Activated CD8-positive, alpha-beta memory T cell treated with anti-CD3 and anti-CD28 coated beads, Interleukin-2, amount 10 ng/mL, durations not matched to agents 7 days and 5 days (primary cell): ENCODE results near the gene NPNT. TPM values are rescaled to one million over a fixed set of nuclear protein-coding genes. Genes with fewer than 3 reads are reported as not detected.

Source experiments
- ATAC-seq: fragments of 150-1000 bp; cut with Tn5 transposase; one replicate; pipeline ENCODE4 v1.10.0; 2021; ENCODE audit warnings: moderate library complexity
- CTCF ChIA-PET: fragments of 350-600 bp; sonication (Branson Sonifier 250); formaldehyde crosslinking; loops from one replicate; lab custom pipeline; 2021; ENCODE audit warnings: antibody characterized with exemption; lab: Charles Lee
- DNase-seq: peaks from one replicate; pipeline ENCODE4 v3.0.0-alpha.2; 2020
- H3K27ac Mint-ChIP-seq: one replicate; pipeline ENCODE4 v1.8.0; 2021; ENCODE audit warnings: mild to moderate bottlenecking, mixed read lengths
- H3K27me3 Mint-ChIP-seq: one replicate; pipeline ENCODE4 v1.8.0; 2021; ENCODE audit warnings: mixed read lengths
- H3K36me3 Mint-ChIP-seq: one replicate; pipeline ENCODE4 v1.8.0; 2021; ENCODE audit warnings: mild to moderate bottlenecking, mixed read lengths
- H3K4me1 Mint-ChIP-seq: one replicate; pipeline ENCODE4 v1.8.0; 2021; ENCODE audit warnings: mixed read lengths
- H3K4me3 Mint-ChIP-seq: one replicate; pipeline ENCODE4 v1.8.0; 2021; ENCODE audit warnings: mild to moderate bottlenecking, moderate library complexity, mixed read lengths
- H3K9me3 Mint-ChIP-seq: one replicate; pipeline ENCODE4 v1.8.0; 2022; ENCODE audit warnings: low read depth, mixed read lengths
- total RNA-seq, 2 experiments: library from RNA; stranded (reverse); gene quantifications; one replicate each; pipeline ENCODE4 v1.2.3, GENCODE V29; 2021

Gene NPNT
- total RNA-seq, 2 experiments from 2014 or later: not detected

- Mint-ChIP-seq H3K36me3 (no peaks in the 10 kb centered on the region), H3K4me1 (no peaks in the 10 kb centered on the region), H3K4me3 (no peak overlapping the region), H3K27me3 (no peaks in the 10 kb centered on the region), H3K9me3 (no peaks in the 10 kb centered on the region), H3K27ac (no peak overlapping the region)
- CTCF ChIA-PET: no interaction called here
- no peak for DNase-seq
- ATAC-seq: no peak
Measured at GRCh38 chr4:105992641-105993305, 97.5 kb downstream of the NPNT start.

- Mint-ChIP-seq H3K4me3 (no peak overlapping the region), H3K36me3 (no peaks in the 10 kb centered on the region), H3K9me3 (no peaks in the 10 kb centered on the region), H3K27me3 (no peaks in the 10 kb centered on the region), H3K27ac (no peak overlapping the region), H3K4me1 (no peaks in the 10 kb centered on the region)
- CTCF ChIA-PET: no interaction called here
- DNase-seq (no peak), ATAC-seq (no peak)
Measured at GRCh38 chr4:105994061-105994460, 98.8 kb downstream of the NPNT start.

GRCh38 chr4:105994841-105995501, 99.7 kb downstream of the NPNT start:
- H3K36me3 Mint-ChIP-seq: no peaks in the 10 kb centered on the region
- no peak overlapping the region for H3K4me3 Mint-ChIP-seq
- CTCF ChIA-PET: no interaction called here
- no peak overlapping the region for H3K27ac Mint-ChIP-seq
- no peaks in the 10 kb centered on the region for H3K9me3 Mint-ChIP-seq
- ATAC-seq: no peak
- H3K4me1 Mint-ChIP-seq: no peaks in the 10 kb centered on the region
- DNase-seq: no peak
- no peaks in the 10 kb centered on the region for H3K27me3 Mint-ChIP-seq

- H3K4me3 Mint-ChIP-seq: no peak overlapping the region
- no peaks in the 10 kb centered on the region for H3K4me1 Mint-ChIP-seq
- CTCF ChIA-PET: no interaction called here
- H3K36me3 Mint-ChIP-seq: no peaks in the 10 kb centered on the region
- no peak for DNase-seq
- no peak for ATAC-seq
- no peaks in the 10 kb centered on the region for H3K9me3 Mint-ChIP-seq
- no peaks in the 10 kb centered on the region for H3K27me3 Mint-ChIP-seq
- no peak overlapping the region for H3K27ac Mint-ChIP-seq
Measured at GRCh38 chr4:105996845-105997244, 101.6 kb downstream of the NPNT start.

GRCh38 chr4:105998171-105999063, 103.1 kb downstream of the NPNT start:
- ATAC-seq: no peak

GRCh38 chr4:106002994-106003393, 107.7 kb downstream of the NPNT start:
- H3K4me1 Mint-ChIP-seq: no peaks in the 10 kb centered on the region
- no peak for ATAC-seq

More at GRCh38 chr4:105998171-105999063, 103.1 kb downstream of the NPNT start:
- no peak overlapping the region for H3K27ac Mint-ChIP-seq
- CTCF ChIA-PET: no interaction called here
- no peaks in the 10 kb centered on the region for H3K36me3 Mint-ChIP-seq
- H3K4me3 Mint-ChIP-seq: no peak overlapping the region
- H3K9me3 Mint-ChIP-seq: no peaks in the 10 kb centered on the region
- no peak for DNase-seq
- H3K27me3 Mint-ChIP-seq: no peaks in the 10 kb centered on the region
- no peaks in the 10 kb centered on the region for H3K4me1 Mint-ChIP-seq

GRCh38 chr4:106010761-106011160, 115.5 kb downstream of the NPNT start:
- DNase-seq (no peak), ATAC-seq (no peak)
- H3K4me1 Mint-ChIP-seq: no peaks in the 10 kb centered on the region
- CTCF ChIA-PET: no interaction called here
- no peaks in the 10 kb centered on the region for H3K36me3 Mint-ChIP-seq
- peaks cover 9% of the 10 kb centered on the region for H3K9me3 Mint-ChIP-seq
- H3K4me3 Mint-ChIP-seq: no peak overlapping the region
- H3K27ac Mint-ChIP-seq: no peak overlapping the region
- H3K27me3 Mint-ChIP-seq: peaks cover 3% of the 10 kb centered on the region

More at GRCh38 chr4:106002994-106003393, 107.7 kb downstream of the NPNT start:
- no peak for DNase-seq
- no peak overlapping the region for H3K27ac Mint-ChIP-seq
- H3K9me3 Mint-ChIP-seq: no peaks in the 10 kb centered on the region
- CTCF ChIA-PET: no interaction called here
- H3K27me3 Mint-ChIP-seq: no peaks in the 10 kb centered on the region
- H3K36me3 Mint-ChIP-seq: no peaks in the 10 kb centered on the region
- H3K4me3 Mint-ChIP-seq: no peak overlapping the region

- CTCF ChIA-PET: no interaction called here
- peaks cover 3% of the 10 kb centered on the region for H3K27me3 Mint-ChIP-seq
- H3K4me3 Mint-ChIP-seq: no peak overlapping the region
- no peaks in the 10 kb centered on the region for H3K4me1 Mint-ChIP-seq
- H3K9me3 Mint-ChIP-seq: peaks cover 9% of the 10 kb centered on the region
- no peak overlapping the region for H3K27ac Mint-ChIP-seq
- no peaks in the 10 kb centered on the region for H3K36me3 Mint-ChIP-seq
- ATAC-seq (no peak), DNase-seq (no peak)
Measured at GRCh38 chr4:106011387-106011786, 116.1 kb downstream of the NPNT start.

- CTCF ChIA-PET: no interaction called here
- no peaks in the 10 kb centered on the region for H3K36me3 Mint-ChIP-seq
- no peaks in the 10 kb centered on the region for H3K27me3 Mint-ChIP-seq
- H3K27ac Mint-ChIP-seq: no peak overlapping the region
- no peaks in the 10 kb centered on the region for H3K4me1 Mint-ChIP-seq
- peaks cover 6% of the 10 kb centered on the region for H3K9me3 Mint-ChIP-seq
- no peak overlapping the region for H3K4me3 Mint-ChIP-seq
- DNase-seq: no peak
- ATAC-seq: no peak
Measured at GRCh38 chr4:106017975-106018374, 122.7 kb downstream of the NPNT start.

GRCh38 chr4:106019771-106020170, 124.5 kb downstream of the NPNT start:
- DNase-seq: no peak

More at GRCh38 chr4:106019771-106020170, 124.5 kb downstream of the NPNT start:
- ATAC-seq: no peak
- H3K9me3 Mint-ChIP-seq: peaks cover 5% of the 10 kb centered on the region
- H3K4me3 Mint-ChIP-seq: no peak overlapping the region
- CTCF ChIA-PET: no interaction called here
- H3K27me3 Mint-ChIP-seq: no peaks in the 10 kb centered on the region
- no peaks in the 10 kb centered on the region for H3K36me3 Mint-ChIP-seq
- H3K4me1 Mint-ChIP-seq: no peaks in the 10 kb centered on the region
- H3K27ac Mint-ChIP-seq: no peak overlapping the region

Other genes with a start within 250 kb of the NPNT start
- gene INTS12, start 186.8 kb upstream of the NPNT start, total RNA-seq: 10 to 100 TPM; 20.3 to 20.4 TPM
- gene GSTCD, start 186.7 kb upstream of the NPNT start, total RNA-seq: 10 to 100 TPM; 14.0 to 14.1 TPM